Measurements from ENCODE around the gene SAPCD2. TPM values are rescaled to one million over a fixed set of nuclear protein-coding genes. Genes with fewer than 3 reads are reported as not detected.

Gene SAPCD2
- total RNA-seq, 1 donor from 2014 or later = 5.3 TPM

DNA sequence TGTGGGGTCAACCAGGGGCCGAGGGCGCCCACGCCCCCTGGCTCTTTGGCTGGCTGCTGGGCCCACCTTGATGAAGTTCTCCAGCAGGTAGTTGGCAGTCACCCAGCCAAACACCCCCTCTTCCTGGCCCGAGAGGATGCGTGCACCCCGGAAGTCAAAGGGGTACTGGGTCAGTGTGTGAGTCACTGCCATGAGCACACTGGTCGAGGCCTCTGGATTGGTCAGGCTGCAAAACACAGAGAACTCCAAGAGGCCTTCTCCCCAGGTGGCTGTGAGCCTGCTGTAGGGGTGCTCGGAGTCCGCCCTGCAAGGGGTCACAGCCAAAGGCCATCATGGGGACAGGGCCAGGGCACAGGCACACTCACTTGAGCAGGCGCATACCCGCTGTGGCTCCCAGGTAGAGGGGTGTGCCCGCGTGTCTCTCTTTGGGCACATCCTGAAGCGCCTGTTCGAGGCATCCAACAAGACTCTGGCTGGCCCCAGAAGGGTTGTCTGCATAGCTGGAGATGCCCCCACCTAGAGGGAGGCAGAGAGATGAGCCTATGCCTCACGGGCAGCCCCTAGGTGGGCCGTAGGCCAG is 19.1 kb downstream of the SAPCD2 start:
- DNase-seq (ENCODE audit: low read depth) = no peak
- TF ChIP-seq, protein P1, sequence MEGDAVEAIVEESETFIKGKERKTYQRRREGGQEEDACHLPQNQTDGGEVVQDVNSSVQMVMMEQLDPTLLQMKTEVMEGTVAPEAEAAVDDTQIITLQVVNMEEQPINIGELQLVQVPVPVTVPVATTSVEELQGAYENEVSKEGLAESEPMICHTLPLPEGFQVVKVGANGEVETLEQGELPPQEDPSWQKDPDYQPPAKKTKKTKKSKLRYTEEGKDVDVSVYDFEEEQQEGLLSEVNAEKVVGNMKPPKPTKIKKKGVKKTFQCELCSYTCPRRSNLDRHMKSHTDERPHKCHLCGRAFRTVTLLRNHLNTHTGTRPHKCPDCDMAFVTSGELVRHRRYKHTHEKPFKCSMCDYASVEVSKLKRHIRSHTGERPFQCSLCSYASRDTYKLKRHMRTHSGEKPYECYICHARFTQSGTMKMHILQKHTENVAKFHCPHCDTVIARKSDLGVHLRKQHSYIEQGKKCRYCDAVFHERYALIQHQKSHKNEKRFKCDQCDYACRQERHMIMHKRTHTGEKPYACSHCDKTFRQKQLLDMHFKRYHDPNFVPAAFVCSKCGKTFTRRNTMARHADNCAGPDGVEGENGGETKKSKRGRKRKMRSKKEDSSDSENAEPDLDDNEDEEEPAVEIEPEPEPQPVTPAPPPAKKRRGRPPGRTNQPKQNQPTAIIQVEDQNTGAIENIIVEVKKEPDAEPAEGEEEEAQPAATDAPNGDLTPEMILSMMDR (IDR thresholded peaks at IDR 0.05; ENCODE audit: insufficient read depth, low read length, poor library complexity, severe bottlenecking) = no peak
- no peak overlapping the region for H3K4me3 ChIP-seq (ENCODE audit: low read depth, low read length)
- H3K36me3 ChIP-seq (ENCODE audit: control insufficient read depth, insufficient read depth, low read length) = no peaks in the 10 kb centered on the region
- peaks cover 88% of the 10 kb centered on the region for H3K27me3 ChIP-seq (ENCODE audit: control insufficient read depth, insufficient read depth, low read length)

DNA sequence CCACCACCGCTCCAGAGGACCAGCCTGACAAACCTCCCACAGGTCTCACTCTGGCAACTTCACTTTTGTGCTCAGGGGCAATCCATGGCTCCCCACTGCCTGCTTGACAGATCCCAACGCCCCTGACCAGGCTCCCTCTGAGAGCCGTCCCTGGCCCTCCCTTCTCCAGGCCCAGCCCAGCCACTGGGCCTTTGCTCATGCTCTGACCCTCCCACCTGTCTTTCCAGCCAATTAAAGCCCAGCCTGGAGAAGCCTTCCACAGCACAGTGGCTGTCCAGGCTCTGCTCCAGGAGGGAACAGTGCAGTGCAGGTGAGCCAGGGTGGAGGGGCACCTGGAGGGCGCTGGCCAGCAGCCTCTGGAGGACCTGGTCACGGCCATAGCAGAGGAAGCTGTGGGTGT is 19.8 kb downstream of the SAPCD2 start:
- no peak for DNase-seq (ENCODE audit: low read depth)
- H3K36me3 ChIP-seq (ENCODE audit: control insufficient read depth, insufficient read depth, low read length) = no peaks in the 10 kb centered on the region
- TF ChIP-seq, protein P1 (IDR thresholded peaks at IDR 0.05; ENCODE audit: insufficient read depth, low read length, poor library complexity, severe bottlenecking) = no peak
- no peak overlapping the region for H3K4me3 ChIP-seq (ENCODE audit: low read depth, low read length)
- H3K27me3 ChIP-seq (ENCODE audit: control insufficient read depth, insufficient read depth, low read length) = peaks cover 83% of the 10 kb centered on the region

DNA sequence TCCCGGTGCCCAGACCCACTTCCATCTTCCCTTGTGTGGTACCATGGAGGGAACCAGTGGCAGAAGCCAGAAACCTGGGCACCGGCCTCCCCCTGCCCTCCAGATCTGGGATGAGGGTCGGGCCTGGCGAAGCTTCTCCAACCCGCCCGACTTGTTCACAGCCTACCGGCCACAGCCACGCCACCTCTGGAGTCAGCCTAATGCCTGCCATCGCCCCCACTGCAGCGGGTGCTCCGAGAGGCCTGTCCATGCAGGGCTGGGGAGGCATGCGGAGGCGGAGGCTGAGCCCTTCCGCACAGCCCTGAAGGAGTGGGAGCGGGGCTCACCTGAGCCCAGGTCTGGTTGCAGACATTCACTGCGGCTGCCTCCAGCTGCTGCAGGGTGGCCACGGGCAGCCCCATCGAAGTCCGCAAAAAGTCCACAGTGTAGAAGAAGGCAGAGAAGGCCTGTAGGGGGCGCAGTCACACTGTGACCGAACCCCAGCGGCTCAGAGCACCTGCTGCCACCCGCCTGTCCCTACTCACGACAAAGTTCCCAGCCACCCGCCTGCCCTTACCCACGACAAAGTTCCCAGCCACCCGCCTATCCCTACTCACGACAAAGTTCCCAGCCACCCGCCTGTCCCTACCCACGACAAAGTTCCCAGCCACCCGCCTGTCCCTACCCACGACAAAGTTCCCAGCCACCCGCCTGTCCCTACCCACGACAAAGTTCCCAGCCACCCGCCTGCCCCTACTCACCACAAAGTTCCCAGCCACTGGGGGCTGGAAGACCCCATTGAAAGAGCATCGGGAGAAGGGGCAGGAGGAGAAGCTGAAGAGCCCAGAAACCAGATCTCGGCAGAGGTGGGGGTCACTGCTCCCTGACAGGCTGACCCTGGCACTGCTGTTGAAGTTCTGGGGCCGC is 20.6 kb downstream of the SAPCD2 start:
- H3K36me3 ChIP-seq (ENCODE audit: control insufficient read depth, insufficient read depth, low read length) = no peaks in the 10 kb centered on the region
- TF ChIP-seq, protein P1 (IDR thresholded peaks at IDR 0.05; ENCODE audit: insufficient read depth, low read length, poor library complexity, severe bottlenecking) = peak; percentile 64
- DNase-seq (ENCODE audit: low read depth) = no peak
- no peak overlapping the region for H3K4me3 ChIP-seq (ENCODE audit: low read depth, low read length)
- H3K27me3 ChIP-seq (ENCODE audit: control insufficient read depth, insufficient read depth, low read length) = peaks cover 76% of the 10 kb centered on the region

DNA sequence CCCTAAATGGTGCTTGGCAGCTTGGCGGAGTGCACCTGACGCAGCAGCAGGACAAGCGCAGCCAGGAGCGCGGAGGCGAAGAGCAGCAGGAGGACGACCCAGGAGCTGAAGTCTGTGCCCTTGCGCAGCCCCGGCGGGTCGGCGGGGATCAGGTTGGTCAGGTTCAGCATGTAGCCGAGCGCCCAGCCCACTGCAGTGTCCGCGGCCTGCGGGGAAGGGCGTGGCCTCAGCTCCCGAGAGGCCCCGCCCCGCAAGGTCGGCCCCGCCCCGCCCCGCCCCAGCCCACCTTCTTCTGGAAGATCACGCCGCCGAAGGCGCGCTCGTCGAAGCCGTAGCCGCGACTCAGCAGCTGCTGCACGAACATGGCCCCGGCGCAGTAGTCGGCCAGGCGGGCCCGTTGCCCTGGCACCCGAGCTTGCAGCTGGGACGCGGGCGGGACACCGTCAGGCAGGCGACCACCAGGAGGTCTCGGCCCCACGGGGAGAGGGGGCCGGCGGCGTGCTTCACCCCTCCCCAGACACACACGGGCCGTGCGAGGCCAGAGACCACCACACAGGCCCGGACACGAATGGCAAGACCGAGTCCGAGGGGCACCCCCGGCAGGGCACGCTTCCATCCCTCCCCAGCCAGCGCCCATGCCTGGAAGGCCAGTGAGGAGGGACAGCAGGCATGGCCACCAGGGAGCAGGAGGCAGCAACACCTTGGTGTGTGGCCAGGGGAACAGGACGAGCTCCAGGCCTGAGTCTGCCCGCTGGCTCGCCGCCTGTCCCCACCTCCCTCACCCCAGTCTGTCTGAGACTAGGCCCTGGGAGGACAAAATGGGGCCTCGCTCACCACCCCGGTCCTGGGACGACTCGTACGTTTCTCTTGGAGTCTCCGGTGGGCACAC is 21.5 kb downstream of the SAPCD2 start:
- TF ChIP-seq, protein P1 (IDR thresholded peaks at IDR 0.05; ENCODE audit: insufficient read depth, low read length, poor library complexity, severe bottlenecking) = no peak
- no peak for DNase-seq (ENCODE audit: low read depth)
- peaks cover 68% of the 10 kb centered on the region for H3K27me3 ChIP-seq (ENCODE audit: control insufficient read depth, insufficient read depth, low read length)
- no peak overlapping the region for H3K4me3 ChIP-seq (ENCODE audit: low read depth, low read length)
- H3K36me3 ChIP-seq (ENCODE audit: control insufficient read depth, insufficient read depth, low read length) = no peaks in the 10 kb centered on the region

DNA sequence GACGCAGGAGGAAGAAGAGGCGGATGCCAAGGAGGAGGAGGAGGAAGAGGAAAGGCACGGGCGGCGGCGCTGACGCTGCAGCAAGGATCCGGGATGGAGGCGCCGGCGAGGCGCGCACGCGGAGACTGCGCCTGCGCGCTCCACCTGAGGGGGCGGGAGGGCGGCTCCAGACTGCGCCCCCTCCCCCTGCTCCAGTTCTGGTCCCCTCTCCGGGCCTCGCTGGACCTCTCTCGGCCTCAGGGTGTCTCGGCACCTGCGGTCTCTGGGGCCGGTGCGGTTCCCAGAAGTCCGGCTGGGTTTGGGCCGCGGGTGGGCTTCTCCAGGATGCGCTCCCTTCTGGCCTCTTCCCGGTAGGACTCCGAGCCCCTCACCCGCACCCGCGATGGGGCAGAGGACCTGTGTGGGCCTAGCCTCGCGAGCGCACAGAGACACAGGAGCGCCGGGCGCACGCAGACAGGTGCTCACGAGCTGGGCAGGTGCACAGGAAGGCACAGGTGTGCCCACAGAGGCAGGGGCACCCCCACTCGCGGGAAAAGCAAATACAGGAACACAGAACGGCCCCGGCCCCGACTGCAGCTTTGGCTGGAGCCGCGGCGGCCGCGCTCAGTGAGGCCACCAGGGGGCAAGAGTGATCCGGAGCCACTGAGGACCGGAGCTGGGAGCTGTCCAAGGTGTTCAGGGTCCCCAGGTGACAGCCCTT is 24.1 kb downstream of the SAPCD2 start, which contains the start of gene NPDC1:
TSS of gene NPDC1 (minus strand) at position 90 of the 700 bp plus-strand sequence. CDS start 188 bp downstream, outside the sequence.
- no peaks in the 10 kb centered on the region for H3K36me3 ChIP-seq (ENCODE audit: control insufficient read depth, insufficient read depth, low read length)

More for the DNA sequence above, 24.1 kb downstream of the SAPCD2 start, which contains the start of gene NPDC1:
- Histone ChIP-seq H3K4me3 (ENCODE audit: low read depth, low read length) (peak within 1 kb of the TSS; percentile 52), H3K27me3 (ENCODE audit: control insufficient read depth, insufficient read depth, low read length) (peaks cover 43% of the 10 kb centered on the region)
- TF ChIP-seq, protein P1 (IDR thresholded peaks at IDR 0.05; ENCODE audit: insufficient read depth, low read length, poor library complexity, severe bottlenecking) = peak; percentile 95
- no peak for DNase-seq (ENCODE audit: low read depth)

Data from kidney epithelial cell (primary cell).